ENCODE measurements around the gene DAB1.

DAB1 gene

DNA sequence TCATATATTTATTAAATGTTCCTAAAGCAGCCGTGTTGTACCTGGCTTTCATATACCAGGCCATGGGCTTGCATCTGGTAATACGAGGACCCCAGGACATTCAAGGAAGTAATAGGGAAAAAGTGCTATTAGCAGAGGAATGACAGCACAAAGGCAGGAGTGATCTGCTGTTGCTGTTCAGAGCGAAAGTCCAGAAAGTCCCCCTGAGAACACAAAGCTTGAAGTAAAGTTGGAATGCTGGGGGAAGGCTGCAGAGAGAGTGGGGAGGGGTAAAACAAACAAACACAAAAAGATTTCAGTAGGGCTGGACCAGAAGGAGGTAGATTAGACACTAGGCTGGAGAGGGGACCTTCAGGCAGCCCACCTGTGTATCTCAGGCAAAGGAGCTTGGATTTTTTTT is 363.4 kb downstream of the DAB1 start:
- Histone ChIP-seq H3K79me2 (ENCODE audit: insufficient read depth, low read length) (no peaks in the 10 kb centered on the region), H4K20me1 (ENCODE audit: low read depth, low read length) (no peaks in the 10 kb centered on the region), H3K9me3 (ENCODE audit: insufficient read depth, low read length) (no peaks in the 10 kb centered on the region), H3K9me2 (replicated peaks; ENCODE audit: insufficient read depth, low read length) (no peaks in the 10 kb centered on the region), H3K4me3 (ENCODE audit: insufficient read depth, low read length, poor library complexity, severe bottlenecking) (no peak overlapping the region), H3K27me3 (ENCODE audit: low read length) (no peaks in the 10 kb centered on the region), H3F3A (ENCODE audit: insufficient read depth) (no peaks in the 10 kb centered on the region), H3K36me3 (ENCODE audit: low read length) (no peaks in the 10 kb centered on the region), H3K4me2 (ENCODE audit: low read depth, low read length, poor library complexity, severe bottlenecking) (no peak overlapping the region), H3K9ac (ENCODE audit: low read length) (no peak overlapping the region), H2AFZ (ENCODE audit: low read depth, low read length, severe bottlenecking) (no peak overlapping the region), H3K27ac (ENCODE audit: low read depth, low read length) (no peak overlapping the region)
- TF ChIP-seq, protein P1, sequence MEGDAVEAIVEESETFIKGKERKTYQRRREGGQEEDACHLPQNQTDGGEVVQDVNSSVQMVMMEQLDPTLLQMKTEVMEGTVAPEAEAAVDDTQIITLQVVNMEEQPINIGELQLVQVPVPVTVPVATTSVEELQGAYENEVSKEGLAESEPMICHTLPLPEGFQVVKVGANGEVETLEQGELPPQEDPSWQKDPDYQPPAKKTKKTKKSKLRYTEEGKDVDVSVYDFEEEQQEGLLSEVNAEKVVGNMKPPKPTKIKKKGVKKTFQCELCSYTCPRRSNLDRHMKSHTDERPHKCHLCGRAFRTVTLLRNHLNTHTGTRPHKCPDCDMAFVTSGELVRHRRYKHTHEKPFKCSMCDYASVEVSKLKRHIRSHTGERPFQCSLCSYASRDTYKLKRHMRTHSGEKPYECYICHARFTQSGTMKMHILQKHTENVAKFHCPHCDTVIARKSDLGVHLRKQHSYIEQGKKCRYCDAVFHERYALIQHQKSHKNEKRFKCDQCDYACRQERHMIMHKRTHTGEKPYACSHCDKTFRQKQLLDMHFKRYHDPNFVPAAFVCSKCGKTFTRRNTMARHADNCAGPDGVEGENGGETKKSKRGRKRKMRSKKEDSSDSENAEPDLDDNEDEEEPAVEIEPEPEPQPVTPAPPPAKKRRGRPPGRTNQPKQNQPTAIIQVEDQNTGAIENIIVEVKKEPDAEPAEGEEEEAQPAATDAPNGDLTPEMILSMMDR (IDR thresholded peaks at IDR 0.05; ENCODE audit: insufficient read depth, low read length, poor library complexity, severe bottlenecking) = no peak
- TF ChIP-seq EZH2phosphoT487 (conservative IDR thresholded peaks at IDR 0.05; ENCODE audit: low read length) = no peak

DNA sequence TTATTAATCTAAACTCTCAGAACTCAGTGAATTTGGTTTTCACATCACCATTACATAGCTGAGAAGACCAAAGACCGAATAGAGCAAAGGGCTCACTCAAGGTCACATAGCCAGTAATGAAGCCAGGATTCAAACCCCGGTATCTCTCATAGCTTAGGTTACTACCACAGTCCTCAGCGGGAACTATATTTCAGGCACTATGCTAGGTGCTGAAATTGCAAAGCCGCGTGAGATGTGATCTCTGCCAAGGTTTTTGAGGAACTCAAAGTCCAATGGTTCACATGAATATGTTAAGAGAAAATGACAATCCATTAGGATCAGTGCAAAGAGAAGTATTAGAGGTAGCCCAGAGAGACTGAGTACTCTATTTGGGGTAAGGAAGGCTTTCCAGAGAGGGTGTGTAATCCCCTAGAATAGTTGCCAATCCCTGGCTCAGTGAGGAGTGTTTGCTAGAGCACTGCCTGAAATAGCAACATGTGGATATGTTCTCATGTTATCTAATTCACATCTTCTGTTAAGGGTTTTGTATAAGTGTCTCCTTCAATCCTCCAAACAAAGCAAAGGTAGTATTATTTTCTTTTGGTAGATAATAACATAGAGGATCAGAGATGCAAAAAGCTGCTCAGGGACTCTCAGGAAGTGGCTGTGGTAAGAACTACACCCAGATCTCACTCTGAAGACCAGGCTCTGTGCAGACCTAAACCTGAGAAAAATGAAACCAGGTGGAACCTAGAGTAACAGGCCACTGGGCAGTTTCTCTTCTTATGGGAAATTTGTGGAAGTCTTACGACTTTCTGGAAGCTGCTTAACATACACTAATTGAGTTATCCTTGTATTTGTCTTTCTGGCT is 365.0 kb downstream of the DAB1 start:
- H3K9me3 ChIP-seq (ENCODE audit: insufficient read depth, low read length) = no peaks in the 10 kb centered on the region
- H3K4me3 ChIP-seq (ENCODE audit: insufficient read depth, low read length, poor library complexity, severe bottlenecking) = no peak overlapping the region
- no peak for TF ChIP-seq EZH2phosphoT487 (conservative IDR thresholded peaks at IDR 0.05; ENCODE audit: low read length)
- TF ChIP-seq, protein P1 (IDR thresholded peaks at IDR 0.05; ENCODE audit: insufficient read depth, low read length, poor library complexity, severe bottlenecking) = no peak
- H4K20me1 ChIP-seq (ENCODE audit: low read depth, low read length) = no peaks in the 10 kb centered on the region
- H3K9ac ChIP-seq (ENCODE audit: low read length) = no peak overlapping the region
- no peak overlapping the region for H3K27ac ChIP-seq (ENCODE audit: low read depth, low read length)
- H3F3A ChIP-seq (ENCODE audit: insufficient read depth) = no peaks in the 10 kb centered on the region
- H3K36me3 ChIP-seq (ENCODE audit: low read length) = no peaks in the 10 kb centered on the region
- no peak overlapping the region for H2AFZ ChIP-seq (ENCODE audit: low read depth, low read length, severe bottlenecking)
- H3K27me3 ChIP-seq (ENCODE audit: low read length) = no peaks in the 10 kb centered on the region
- no peak overlapping the region for H3K4me2 ChIP-seq (ENCODE audit: low read depth, low read length, poor library complexity, severe bottlenecking)
- H3K79me2 ChIP-seq (ENCODE audit: insufficient read depth, low read length) = no peaks in the 10 kb centered on the region
- no peaks in the 10 kb centered on the region for H3K9me2 ChIP-seq (replicated peaks; ENCODE audit: insufficient read depth, low read length)

- no peaks in the 10 kb centered on the region for H3K36me3 ChIP-seq (ENCODE audit: low read length)
- no peaks in the 10 kb centered on the region for H3K9me2 ChIP-seq (replicated peaks; ENCODE audit: insufficient read depth, low read length)
- H3K4me2 ChIP-seq (ENCODE audit: low read depth, low read length, poor library complexity, severe bottlenecking) = no peak overlapping the region
- no peaks in the 10 kb centered on the region for H3F3A ChIP-seq (ENCODE audit: insufficient read depth)
- no peaks in the 10 kb centered on the region for H3K27me3 ChIP-seq (ENCODE audit: low read length)
- H2AFZ ChIP-seq (ENCODE audit: low read depth, low read length, severe bottlenecking) = no peak overlapping the region
- H3K9ac ChIP-seq (ENCODE audit: low read length) = no peak overlapping the region
- H3K9me3 ChIP-seq (ENCODE audit: insufficient read depth, low read length) = no peaks in the 10 kb centered on the region
- TF ChIP-seq, protein P1 (IDR thresholded peaks at IDR 0.05; ENCODE audit: insufficient read depth, low read length, poor library complexity, severe bottlenecking) = no peak
- no peak for TF ChIP-seq EZH2phosphoT487 (conservative IDR thresholded peaks at IDR 0.05; ENCODE audit: low read length)
- no peak overlapping the region for H3K27ac ChIP-seq (ENCODE audit: low read depth, low read length)
- no peaks in the 10 kb centered on the region for H4K20me1 ChIP-seq (ENCODE audit: low read depth, low read length)
- no peak overlapping the region for H3K4me3 ChIP-seq (ENCODE audit: insufficient read depth, low read length, poor library complexity, severe bottlenecking)
- H3K79me2 ChIP-seq (ENCODE audit: insufficient read depth, low read length) = no peaks in the 10 kb centered on the region
Measured at GRCh38 chr1:57048856-57049255, 375.0 kb downstream of the DAB1 start.
